Measurements from ENCODE around the gene ITM2B.

- TF ChIP-seq CBFB (IDR thresholded peaks at IDR 0.05; ENCODE audit: low read depth), result no peak
- no peak for TF ChIP-seq CTCF (IDR thresholded peaks at IDR 0.05 in 2 of 3, conservative IDR thresholded peaks at IDR 0.05 in 1 of 3; ENCODE audit: control insufficient read depth in 2 of 3, extremely low read depth in 1 of 3, insufficient read depth in 1 of 3, low read depth in 3 of 3, low read length in 3 of 3)
- TF ChIP-seq ZZZ3 (IDR thresholded peaks at IDR 0.05; ENCODE audit: control insufficient read depth, insufficient read length, low read depth), result no peak
- no peak for TF ChIP-seq CHD1 (IDR thresholded peaks at IDR 0.05; ENCODE audit: low read depth, low read length)
- TF ChIP-seq YBX1 (IDR thresholded peaks at IDR 0.05), result no peak
Observed at GRCh38 chr13:48317511-48318376, 84.7 kb downstream of the ITM2B start.

Measured in GM12878 (cell line).